ENCODE data around the gene CARMIL3.
A peak's percentile ranks its signal among the peaks of the same experiment; 100 is the strongest.
"Not testable (repeated sequence)": the region's sequence is repeated elsewhere in the genome, so short reads cannot be mapped to it uniquely, and the experiment has no call there.

The CARMIL3 gene

DNA sequence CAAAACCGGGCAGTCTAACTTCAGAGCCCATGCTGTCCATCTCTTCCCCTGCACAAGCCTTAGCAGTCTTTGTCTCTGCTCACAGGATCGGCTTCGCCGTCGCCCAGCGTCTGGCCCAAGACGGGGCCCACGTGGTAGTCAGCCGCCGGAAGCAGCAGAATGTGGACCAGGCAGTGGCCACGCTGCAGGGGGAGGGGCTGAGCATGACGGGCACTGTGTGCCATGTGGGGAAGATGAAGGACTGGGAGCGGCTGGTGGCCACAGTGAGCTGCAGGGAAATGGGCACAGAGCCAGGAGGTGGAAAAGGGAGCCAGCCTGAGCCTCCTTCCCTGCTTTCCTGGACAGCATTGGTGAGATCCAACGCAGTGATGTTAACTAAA, 14.2 kb upstream of the CARMIL3 start:
- no peak for DNase-seq (ENCODE audit: low spot score)

DNA sequence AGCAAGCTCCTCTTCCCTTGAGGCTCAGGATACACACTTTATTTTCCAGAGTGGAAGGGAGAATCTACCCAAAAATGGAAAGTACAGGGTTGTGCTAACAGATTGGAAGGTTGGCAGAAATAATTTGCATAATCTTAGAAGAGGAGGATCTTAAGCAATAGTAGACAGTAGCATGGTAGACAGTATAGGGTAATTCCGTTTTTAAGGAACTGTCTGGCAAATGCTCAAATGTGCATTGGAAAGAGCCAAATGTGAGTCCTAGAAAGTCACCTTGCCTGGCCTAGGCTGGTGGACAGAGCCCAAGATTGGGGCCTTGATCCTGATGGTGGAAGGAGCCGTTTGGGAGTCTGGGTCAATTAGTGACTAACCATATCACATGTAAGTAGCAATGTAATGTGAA, 13.1 kb upstream of the CARMIL3 start:
- no peak for DNase-seq (ENCODE audit: low spot score)

DNA sequence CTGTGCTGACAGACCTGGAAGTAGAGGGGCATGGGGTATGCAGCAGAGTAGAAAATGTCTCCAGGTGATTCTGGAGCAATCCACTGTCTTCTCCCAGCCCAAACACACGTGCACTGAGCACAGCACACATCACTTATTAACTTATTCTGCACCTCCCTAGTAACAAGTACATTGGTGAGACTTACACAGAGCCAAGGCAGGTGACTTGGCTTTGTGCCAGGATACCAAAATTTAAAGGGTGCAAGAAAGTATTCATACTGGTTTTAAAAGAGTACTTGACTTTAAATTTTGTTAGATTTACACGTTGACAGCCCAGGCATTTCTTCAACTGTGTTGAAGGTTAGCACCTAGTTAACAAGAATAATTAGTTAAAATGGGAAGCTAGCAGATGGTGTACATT, 11.1 kb upstream of the CARMIL3 start:
- no peak for DNase-seq (ENCODE audit: low spot score)

DNA sequence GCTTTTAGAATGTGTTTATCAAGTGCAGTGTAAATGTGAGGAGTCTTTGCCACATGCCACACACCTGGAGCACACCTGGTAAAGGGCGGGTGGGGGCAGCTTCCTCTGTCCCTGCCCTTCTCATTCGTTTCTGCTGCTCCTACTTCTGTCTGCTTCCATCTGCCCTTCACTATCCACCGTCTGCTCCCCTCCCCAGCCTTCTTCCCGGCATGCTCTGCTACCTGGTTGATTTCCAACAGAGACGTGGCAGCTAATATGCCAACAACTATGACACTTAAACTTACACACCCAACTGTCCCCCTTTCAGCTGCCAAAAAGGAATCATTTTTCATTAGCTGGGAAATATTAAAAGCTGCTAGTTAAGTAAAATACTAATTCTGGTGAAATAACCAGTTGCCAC, 9.1 kb upstream of the CARMIL3 start:
- no peak for DNase-seq (ENCODE audit: low spot score)

DNA sequence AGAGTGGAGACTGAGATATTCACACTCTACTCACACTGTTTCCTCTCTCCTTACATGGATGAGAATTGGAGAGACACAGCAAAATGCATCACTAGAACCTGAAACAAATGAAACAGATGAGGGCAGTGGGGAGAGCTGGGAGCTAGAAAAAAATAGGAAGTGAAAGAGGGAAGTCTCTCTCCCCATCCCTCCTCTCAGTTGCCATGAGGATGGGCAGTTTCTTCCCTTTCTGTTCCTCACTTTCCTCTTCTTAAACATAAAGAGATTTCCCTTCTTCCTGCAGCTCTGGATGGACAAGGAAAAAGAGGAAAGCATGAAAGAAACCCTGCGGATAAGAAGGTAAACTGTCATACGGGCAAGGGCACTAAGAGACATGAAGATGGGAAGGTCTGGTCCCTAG, 2.8 kb upstream of the CARMIL3 start:
- not testable (repeated sequence) for DNase-seq (ENCODE audit: low spot score)

DNA sequence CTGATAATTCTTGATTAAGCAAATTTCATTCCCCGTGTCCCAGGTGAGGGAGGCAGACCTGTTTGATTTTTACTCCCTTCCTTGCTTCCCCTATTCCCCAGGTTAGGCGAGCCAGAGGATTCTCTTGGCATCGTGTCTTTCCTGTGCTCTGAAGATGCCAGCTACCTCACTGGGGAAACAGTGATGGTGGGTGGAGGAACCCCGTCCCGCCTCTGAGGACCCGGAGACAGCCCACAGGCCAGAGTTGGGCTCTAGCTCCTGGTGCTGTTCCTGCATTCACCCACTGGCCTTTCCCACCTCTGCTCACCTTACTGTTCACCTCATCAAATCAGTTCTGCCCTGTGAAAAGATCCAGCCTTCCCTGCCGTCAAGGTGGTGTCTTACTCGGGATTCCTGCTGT, 1.1 kb upstream of the CARMIL3 start:
- not testable (repeated sequence) for DNase-seq (ENCODE audit: low spot score)

DNA sequence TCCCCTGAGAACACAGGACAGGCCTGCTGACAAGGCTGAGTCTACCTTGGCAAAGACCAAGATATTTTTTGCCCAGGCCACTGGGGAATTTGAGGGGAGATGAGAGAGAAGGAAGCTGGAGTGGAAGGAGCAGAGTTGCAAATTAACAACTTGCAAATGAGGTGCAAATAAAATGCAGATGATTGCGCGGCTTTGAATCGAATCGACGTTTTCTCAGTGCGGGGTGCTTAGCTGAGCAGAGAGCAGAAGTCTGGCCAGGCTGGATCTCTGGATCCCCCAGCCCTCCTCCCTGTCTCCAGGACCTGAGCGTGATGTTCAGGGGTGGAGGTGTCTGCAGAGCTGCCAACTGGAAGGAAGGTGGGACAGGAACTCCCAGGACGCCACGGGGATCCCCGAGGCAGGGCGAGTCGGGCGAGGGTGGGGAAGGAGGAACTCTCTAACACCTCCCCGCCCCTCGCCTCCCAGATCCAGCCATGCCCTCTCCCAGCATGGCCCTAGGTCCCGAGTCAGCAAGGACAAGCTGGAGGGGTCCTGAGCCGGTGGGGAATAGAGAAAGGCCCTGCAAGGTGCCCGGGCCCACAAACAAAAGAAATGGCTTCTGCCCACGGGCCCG, 527 bp upstream of the CARMIL3 start:
- DNase-seq (ENCODE audit: low spot score) = no peak

DNA sequence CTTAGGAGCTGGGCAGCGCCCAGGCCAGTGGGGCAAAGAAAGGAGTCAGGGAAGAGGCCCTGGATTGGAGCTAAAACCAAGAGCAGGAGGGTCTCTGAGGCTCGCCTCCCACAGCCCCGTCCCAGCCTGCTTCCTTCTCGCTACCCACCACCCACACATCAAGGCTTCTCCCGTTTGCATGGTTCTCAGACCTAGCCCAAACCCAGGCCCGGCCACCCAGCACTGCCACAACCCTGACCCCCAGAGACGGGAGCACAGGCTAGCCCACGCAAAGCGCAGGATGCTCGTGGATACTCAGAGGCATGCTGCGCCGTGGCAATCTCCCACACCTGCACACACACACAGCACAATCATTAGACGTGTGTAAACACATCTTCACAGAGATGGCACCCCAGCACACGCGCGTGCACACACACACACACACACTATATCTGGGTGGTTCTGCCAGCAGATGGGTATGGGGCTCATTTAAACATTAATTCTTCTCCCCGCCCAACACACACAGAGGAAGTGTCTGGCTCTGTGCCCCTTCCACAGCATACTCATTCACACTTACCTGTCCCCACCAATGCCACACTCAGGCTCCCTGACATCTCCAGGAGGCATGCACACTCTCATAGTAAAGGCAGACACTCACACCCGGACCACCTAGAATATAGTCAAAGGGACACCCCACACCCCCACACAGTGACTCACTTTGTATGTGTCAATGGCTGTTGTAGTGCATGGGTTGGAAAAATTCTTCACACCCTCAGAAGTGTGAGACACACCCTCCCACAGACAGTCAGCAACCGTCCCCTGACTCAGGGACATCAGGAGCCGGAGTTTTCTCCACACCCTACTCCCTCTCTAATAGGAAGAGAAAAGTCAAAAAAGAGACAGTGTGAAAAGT, 1.1 kb downstream of the CARMIL3 start:
- no peak for DNase-seq (ENCODE audit: low spot score)

DNA sequence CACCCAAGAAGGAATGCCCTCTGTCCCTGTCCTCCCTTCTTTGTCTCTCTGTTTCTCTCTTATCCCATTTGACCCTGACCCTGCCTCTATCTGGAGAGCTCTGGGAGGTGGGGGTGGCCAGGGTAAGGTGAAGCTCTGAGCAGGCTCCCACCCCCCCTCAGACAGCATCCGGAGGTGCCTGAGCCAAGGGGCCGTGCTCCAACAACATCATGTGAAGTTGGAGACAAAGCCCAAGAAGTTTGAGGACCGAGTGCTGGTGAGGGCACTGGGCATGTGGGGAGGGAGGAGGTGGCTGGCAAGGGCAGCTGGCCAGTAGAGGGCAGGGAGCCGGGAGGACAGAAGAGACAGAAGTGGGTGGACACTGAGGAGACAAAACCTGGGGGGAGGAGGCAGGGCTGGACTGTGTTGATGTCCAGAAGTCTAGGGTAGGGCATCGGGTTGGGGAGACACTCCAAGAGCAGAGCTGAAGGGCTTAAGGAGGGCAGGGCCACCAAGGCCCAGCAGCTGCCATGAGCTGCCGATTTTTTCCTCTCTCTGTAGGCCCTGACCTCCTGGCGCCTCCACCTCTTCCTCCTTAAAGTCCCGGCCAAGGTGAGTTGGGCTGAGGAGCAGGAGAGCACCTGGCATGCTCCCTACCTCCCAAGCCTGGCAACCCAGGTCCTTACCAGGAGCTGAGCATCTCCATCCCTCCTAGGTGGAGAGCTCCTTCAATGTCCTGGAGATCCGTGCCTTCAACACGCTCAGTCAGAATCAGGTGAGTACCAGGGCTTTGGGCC, 1.9 kb downstream of the CARMIL3 start:
- no peak for DNase-seq (ENCODE audit: low spot score)

DNA sequence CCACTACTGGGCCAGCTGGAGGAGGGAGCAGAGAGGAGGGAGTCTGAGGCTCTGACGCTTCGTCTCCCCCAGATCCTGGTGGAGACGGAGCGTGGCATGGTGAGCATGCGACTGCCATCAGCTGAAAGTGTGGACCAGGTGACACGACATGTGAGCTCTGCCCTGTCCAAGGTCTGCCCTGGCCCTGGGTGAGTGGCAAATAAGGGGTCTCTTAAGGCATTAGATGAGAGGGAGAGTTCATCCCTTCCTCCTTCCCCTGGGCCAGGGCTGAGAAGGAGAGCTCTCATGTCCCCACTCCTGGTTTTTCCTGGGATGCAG, 2.5 kb downstream of the CARMIL3 start:
- DNase-seq (ENCODE audit: low spot score) = no peak

DNA sequence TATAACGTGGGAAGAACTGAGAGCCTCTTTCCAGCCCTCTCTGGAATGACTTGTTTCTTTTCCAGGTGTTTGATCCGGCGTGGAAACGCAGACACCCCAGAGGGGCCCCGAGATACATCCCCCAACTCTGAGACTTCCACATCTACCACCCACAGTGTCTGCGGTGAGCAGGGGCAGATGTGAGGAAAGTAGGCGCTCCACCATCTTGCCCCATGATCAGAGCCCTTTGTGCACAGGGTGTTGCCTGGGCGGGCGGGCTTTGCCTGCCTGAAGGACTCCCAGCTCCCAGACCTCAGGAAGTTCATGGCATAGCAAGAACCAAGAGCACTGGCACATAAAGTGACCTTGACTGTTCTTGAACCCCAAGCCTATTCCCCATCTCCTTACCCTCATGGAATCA, 2.8 kb downstream of the CARMIL3 start:
- no peak for DNase-seq (ENCODE audit: low spot score)

DNA sequence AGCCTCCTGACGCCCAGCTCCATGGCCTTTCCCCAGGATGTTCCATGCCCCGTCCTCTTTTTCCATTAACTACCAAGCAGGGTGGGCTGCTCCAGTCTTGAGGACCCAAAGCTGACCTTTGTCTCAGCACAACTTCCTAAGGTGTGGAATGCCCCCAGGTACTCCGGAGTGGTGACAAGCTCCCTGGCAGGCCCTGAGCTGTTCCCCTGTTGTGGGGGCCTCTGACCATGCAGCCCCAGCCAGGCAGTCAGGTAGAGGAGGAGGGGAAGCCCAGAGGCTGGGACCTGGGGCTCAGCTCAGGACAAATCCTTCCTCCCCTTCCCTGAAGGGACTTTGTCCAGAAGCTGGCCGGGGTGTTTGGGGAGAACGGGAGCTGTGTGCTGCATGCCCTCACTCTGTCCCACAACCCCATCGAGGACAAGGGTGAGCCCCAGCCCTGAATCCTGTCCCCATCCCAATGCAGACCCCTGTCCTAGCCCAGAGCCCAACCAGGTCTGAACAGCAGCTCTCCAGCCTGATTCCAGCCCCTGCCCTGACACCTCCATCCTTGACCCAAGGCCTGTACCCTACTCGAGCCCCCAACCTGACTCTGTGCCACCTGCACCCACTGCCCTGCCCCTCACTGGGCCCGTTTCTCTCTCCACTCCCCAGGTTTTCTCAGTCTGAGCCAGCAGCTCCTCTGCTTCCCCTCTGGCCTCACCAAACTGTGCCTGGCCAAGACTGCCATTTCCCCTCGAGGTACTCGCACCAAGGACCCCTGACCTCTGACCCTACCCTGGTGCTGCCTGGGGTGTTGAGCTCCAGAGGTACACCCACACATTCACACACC, 4.4 kb downstream of the CARMIL3 start:
- DNase-seq (ENCODE audit: low spot score) = no peak

DNA sequence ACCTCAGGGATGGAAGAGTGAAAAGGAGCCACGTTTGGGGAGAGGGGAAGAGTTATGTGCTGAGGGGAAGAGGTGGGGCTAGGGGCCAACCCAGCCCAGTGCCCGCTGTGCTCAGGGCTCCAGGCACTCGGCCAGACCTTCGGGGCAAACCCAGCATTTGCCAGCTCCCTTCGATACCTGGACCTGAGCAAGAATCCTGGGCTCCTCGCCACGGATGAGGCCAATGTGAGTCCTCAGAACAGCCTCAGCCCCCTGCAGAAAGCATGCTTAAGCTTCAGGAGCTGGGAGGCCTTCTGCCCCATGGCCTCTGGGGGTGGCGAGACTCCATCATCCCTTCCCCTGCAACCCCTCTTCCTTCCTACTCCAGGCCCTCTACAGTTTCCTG, 5.0 kb downstream of the CARMIL3 start:
- DNase-seq (ENCODE audit: low spot score) = no peak

DNA sequence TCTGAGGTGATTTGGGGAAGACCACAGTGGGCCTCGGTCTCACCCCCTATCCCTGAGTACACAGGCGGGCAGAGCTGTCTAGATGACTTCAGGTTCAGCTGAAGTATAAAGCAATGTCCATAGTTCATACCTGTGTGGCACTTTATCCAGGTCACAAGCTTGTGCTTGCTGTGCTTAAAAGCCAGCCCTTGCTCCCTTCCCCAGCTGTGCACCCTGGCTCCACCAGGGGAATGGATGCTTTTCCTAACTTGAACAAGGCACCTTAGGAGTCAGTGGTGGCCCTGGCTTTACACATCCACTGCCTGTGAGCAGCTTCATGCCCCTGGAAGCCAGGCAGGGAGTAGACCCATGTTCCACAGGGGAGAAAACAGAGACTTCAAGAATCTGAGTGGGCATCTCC, 5.5 kb downstream of the CARMIL3 start:
- no peak for DNase-seq (ENCODE audit: low spot score)

DNA sequence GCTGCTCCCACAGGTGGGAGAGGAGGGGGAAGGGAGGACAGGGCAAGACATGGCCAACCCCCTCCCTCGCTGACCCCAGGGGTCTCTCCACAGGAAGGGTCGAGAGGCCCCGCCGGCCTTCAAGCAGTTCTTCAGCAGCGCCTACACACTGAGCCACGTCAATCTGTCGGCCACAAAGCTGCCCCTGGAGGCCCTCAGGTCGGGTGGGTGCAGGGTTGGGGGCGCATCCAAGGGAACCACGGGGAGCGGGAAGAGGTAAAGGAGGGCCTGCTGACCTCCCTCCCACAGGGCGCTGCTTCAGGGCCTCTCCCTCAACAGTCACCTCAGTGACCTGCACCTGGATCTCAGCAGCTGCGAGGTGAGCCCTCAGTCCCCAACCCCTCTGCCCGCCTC, 6.1 kb downstream of the CARMIL3 start:
- no peak for DNase-seq (ENCODE audit: low spot score)

DNA sequence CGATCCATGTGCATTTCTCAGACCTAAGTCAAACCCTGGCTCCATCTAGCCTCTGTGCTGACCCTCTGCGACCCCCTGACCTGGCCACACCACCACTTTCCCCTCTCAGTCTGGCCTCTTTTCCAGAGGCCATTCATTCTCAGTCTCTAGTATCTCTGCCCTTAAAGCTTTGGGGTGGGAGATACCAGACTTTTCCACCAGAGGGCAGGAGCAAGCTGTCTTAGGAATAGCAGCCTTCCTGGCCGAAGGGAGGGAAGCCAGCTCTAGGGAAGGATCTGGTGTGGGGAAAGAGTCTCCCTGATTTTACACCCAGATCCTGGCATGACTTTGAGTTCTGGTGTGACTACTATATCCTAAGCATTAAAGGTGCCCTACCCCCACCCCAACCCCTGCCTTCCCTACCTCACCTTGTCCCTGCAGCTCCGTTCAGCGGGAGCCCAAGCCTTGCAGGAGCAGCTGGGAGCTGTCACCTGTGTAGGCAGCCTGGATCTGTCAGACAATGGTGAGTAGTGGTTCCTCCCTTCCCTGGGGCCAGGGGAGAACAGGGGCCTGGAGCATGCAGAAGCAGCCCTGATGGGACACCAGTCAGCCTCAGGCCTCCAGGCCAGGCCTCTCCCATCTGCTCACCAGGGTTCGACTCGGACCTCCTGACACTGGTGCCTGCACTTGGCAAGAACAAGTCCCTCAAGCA, 6.6 kb downstream of the CARMIL3 start:
- DNase-seq (ENCODE audit: low spot score) = peak; percentile 71

DNA sequence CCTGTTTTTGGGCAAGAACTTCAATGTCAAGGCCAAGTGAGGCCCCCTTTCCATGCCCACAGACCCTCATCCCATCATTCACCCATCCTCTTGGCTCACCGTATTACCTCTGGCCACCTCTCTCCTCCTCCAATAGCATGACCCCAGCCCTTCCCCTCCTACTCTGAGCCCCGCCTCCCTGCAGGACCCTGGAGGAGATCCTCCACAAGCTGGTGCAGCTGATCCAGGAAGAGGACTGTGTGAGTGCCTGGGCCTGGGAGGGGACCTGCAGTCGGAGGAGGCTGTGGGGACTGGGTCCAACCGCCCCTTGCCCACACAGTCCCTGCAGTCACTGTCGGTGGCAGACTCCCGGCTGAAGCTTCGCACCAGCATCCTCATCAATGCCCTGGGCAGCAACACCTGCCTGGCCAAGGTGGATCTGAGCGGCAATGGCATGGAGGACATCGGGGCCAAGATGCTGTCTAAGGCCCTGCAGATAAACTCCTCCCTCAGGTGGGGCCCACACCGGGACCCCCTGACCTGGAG, 7.2 kb downstream of the CARMIL3 start:
- no peak for DNase-seq (ENCODE audit: low spot score)

DNA sequence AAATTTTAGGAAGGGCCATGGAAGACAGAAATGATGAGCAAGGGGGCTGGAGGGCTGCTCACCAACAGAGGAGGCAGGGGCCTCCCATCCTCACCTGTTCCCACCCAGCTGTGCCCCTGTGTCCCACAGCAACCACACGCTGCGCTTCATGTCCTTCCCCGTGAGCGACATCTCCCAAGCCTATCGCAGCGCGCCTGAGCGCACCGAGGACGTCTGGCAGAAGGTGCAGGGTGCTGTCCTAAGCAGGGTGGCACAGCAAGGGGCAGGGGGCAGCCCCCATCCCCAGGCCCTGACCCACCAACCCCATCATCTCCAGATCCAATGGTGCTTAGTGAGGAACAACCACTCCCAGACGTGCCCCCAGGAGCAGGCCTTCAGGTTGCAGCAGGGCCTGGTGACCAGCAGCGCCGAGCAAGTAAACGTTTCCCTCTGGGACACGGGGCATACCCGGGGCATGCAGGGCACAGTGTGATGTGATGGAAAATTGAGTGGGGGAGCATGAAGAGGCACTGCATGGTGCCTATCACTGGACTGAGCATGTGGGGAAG, 8.1 kb downstream of the CARMIL3 start:
- no peak for DNase-seq (ENCODE audit: low spot score)

DNA sequence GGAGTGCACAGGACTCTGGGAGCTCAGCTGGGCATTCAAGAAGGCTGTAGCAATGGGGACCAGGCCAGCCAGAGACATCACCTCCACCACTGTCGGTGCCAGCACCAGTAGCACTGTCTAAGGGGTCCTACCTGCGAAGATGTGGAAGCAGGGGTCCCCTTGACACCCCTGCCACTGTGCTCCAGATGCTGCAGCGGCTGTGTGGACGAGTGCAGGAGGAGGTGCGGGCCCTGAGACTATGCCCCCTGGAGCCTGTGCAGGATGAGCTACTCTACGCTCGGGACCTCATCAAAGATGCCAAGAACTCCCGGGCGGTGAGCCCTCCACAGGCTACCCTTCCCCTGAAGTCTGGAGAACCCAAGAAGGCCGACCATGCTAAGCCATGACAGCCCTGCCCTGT, 8.6 kb downstream of the CARMIL3 start:
- DNase-seq (ENCODE audit: low spot score) = no peak

DNA sequence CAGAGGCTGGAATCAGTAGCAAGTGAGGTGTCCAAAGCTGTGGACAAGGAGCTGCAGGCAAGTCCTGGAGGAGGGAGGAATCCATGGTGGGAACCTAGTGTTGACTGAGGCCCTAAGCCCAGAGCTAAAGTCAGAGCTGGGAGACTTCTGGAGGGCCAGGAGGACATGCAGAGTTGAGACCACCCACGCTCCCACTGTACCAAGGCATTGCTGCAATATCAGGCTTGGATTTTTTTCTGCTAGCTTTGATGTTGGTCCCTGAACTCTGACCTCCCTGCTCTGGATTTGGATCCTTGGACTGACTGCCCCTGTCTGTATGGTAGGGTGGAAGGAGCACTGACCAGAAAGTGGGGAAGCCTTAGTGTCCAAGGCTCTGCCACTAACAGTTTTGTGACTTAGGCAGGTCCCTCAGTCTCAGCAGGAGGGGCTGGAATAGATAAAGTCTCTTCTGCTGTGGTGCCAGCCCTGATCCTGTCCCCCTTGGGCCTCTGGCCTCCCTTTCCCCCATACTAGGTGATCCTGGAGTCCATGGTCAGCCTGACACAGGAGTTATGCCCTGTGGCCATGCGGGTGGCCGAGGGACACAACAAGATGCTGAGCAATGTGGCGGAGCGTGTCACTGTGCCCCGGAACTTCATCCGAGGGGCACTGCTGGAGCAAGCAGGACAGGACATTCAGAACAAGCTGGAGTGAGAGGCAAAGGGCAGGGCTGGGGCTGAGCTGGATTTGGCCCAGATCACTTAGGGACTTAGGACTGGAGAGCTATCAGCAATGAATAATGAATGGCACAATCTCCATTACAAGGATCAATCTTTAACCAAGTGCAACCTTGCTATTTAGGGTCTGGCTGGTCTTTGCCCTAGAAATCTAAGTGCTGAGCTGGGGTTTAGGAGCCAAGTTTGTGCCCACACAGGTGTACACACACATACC, 9.4 kb downstream of the CARMIL3 start:
- DNase-seq (ENCODE audit: low spot score) = no peak
